ENCODE measurements around the gene CCDC196.

The CCDC196 gene

GRCh38 chr14:66473223-66473622, 12.9 kb upstream of the CCDC196 start:
- Histone ChIP-seq H3K9ac (ENCODE audit: low read length) (no peak overlapping the region), H3K4me1 (ENCODE audit: control insufficient read depth, insufficient read depth, low read length) (no peaks in the 10 kb centered on the region), H3K27ac (ENCODE audit: low read depth, low read length) (no peak overlapping the region), H3K4me3 (ENCODE audit: low read length) (no peak overlapping the region), H3K36me3 (ENCODE audit: control insufficient read depth, insufficient read depth, low read length) (no peaks in the 10 kb centered on the region), H3K27me3 (ENCODE audit: control insufficient read depth, insufficient read depth, low read length) (no peaks in the 10 kb centered on the region)

- no peaks in the 10 kb centered on the region for H3K4me1 ChIP-seq (ENCODE audit: control insufficient read depth, insufficient read depth, low read length)
- H3K4me3 ChIP-seq (ENCODE audit: low read length), result no peak overlapping the region
- H3K27me3 ChIP-seq (ENCODE audit: control insufficient read depth, insufficient read depth, low read length), result no peaks in the 10 kb centered on the region
- H3K9ac ChIP-seq (ENCODE audit: low read length), result no peak overlapping the region
- no peaks in the 10 kb centered on the region for H3K36me3 ChIP-seq (ENCODE audit: control insufficient read depth, insufficient read depth, low read length)
- H3K27ac ChIP-seq (ENCODE audit: low read depth, low read length), result no peak overlapping the region
Measured at GRCh38 chr14:66476964-66477363, 9.2 kb upstream of the CCDC196 start.

GRCh38 chr14:66477567-66477966, 8.6 kb upstream of the CCDC196 start:
- Histone ChIP-seq H3K4me1 (ENCODE audit: control insufficient read depth, insufficient read depth, low read length) (no peaks in the 10 kb centered on the region), H3K4me3 (ENCODE audit: low read length) (no peak overlapping the region), H3K36me3 (ENCODE audit: control insufficient read depth, insufficient read depth, low read length) (no peaks in the 10 kb centered on the region), H3K9ac (ENCODE audit: low read length) (no peak overlapping the region), H3K27me3 (ENCODE audit: control insufficient read depth, insufficient read depth, low read length) (no peaks in the 10 kb centered on the region), H3K27ac (ENCODE audit: low read depth, low read length) (no peak overlapping the region)

DNA sequence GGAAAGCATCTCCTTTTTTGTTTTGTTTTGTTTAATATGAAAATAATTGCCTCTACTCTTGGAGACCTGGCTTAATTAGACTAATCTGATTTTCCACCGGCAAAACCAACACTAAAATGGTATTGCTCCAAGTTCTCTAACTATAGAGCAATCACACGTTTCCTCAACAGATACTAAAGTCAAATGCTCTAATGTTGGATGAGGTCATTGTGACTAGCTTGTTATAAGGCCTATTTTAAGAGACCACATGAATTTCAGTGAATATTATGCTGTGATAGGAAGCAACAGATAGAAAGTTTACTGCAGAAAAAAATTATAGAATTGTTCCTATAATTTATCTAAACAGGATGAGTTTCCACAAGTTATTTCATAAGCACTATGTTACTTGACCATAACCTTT, 3.3 kb upstream of the CCDC196 start:
- Histone ChIP-seq H3K36me3 (ENCODE audit: control insufficient read depth, insufficient read depth, low read length) (no peaks in the 10 kb centered on the region), H3K4me1 (ENCODE audit: control insufficient read depth, insufficient read depth, low read length) (no peaks in the 10 kb centered on the region), H3K27me3 (ENCODE audit: control insufficient read depth, insufficient read depth, low read length) (no peaks in the 10 kb centered on the region), H3K4me3 (ENCODE audit: low read length) (no peak overlapping the region), H3K9ac (ENCODE audit: low read length) (no peak overlapping the region), H3K27ac (ENCODE audit: low read depth, low read length) (no peak overlapping the region)

- no peaks in the 10 kb centered on the region for H3K4me1 ChIP-seq (ENCODE audit: control insufficient read depth, insufficient read depth, low read length)
- no peak overlapping the region for H3K9ac ChIP-seq (ENCODE audit: low read length)
- no peak overlapping the region for H3K4me3 ChIP-seq (ENCODE audit: low read length)
- no peak overlapping the region for H3K27ac ChIP-seq (ENCODE audit: low read depth, low read length)
- H3K27me3 ChIP-seq (ENCODE audit: control insufficient read depth, insufficient read depth, low read length), result no peaks in the 10 kb centered on the region
- no peaks in the 10 kb centered on the region for H3K36me3 ChIP-seq (ENCODE audit: control insufficient read depth, insufficient read depth, low read length)
Measured at GRCh38 chr14:66483322-66483721, 2.8 kb upstream of the CCDC196 start.

DNA sequence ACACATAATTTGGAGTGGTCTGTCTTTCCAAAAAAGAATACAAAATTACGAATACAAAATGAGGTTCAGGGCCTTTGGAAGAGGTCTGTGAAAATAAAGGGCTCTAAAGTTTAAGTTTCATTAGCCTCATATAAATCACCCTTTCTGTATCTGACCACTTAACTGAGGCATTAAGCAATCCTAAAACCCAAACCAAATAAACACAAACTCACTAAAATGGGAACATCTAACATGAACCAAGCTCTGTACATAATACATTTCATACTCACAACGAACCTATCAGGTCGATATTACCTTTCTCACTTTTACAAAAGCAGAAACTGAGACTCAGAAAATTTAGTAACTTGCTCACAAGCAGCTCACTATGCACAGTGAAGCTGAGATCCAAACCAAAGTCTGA, 1.1 kb upstream of the CCDC196 start:
- no peaks in the 10 kb centered on the region for H3K27me3 ChIP-seq (ENCODE audit: control insufficient read depth, insufficient read depth, low read length)
- no peak overlapping the region for H3K27ac ChIP-seq (ENCODE audit: low read depth, low read length)
- H3K9ac ChIP-seq (ENCODE audit: low read length), result no peak overlapping the region
- no peaks in the 10 kb centered on the region for H3K36me3 ChIP-seq (ENCODE audit: control insufficient read depth, insufficient read depth, low read length)
- H3K4me3 ChIP-seq (ENCODE audit: low read length), result no peak overlapping the region
- no peaks in the 10 kb centered on the region for H3K4me1 ChIP-seq (ENCODE audit: control insufficient read depth, insufficient read depth, low read length)

- Histone ChIP-seq H3K27me3 (ENCODE audit: control insufficient read depth, insufficient read depth, low read length) (no peaks in the 10 kb centered on the region), H3K27ac (ENCODE audit: low read depth, low read length) (no peak overlapping the region), H3K4me3 (ENCODE audit: low read length) (no peak overlapping the region), H3K9ac (ENCODE audit: low read length) (no peak overlapping the region), H3K4me1 (ENCODE audit: control insufficient read depth, insufficient read depth, low read length) (no peaks in the 10 kb centered on the region), H3K36me3 (ENCODE audit: control insufficient read depth, insufficient read depth, low read length) (no peaks in the 10 kb centered on the region)
Measured at GRCh38 chr14:66487164-66487563, 993 bp downstream of the CCDC196 start.

GRCh38 chr14:66490143-66491111, 4.3 kb downstream of the CCDC196 start:
- Histone ChIP-seq H3K27me3 (ENCODE audit: control insufficient read depth, insufficient read depth, low read length) (no peaks in the 10 kb centered on the region), H3K27ac (ENCODE audit: low read depth, low read length) (no peak overlapping the region), H3K36me3 (ENCODE audit: control insufficient read depth, insufficient read depth, low read length) (no peaks in the 10 kb centered on the region), H3K4me1 (ENCODE audit: control insufficient read depth, insufficient read depth, low read length) (no peaks in the 10 kb centered on the region), H3K9ac (ENCODE audit: low read length) (no peak overlapping the region), H3K4me3 (ENCODE audit: low read length) (no peak overlapping the region)

- Histone ChIP-seq H3K4me3 (ENCODE audit: low read length) (no peak overlapping the region), H3K27me3 (ENCODE audit: control insufficient read depth, insufficient read depth, low read length) (no peaks in the 10 kb centered on the region), H3K9ac (ENCODE audit: low read length) (no peak overlapping the region), H3K36me3 (ENCODE audit: control insufficient read depth, insufficient read depth, low read length) (no peaks in the 10 kb centered on the region), H3K27ac (ENCODE audit: low read depth, low read length) (no peak overlapping the region), H3K4me1 (ENCODE audit: control insufficient read depth, insufficient read depth, low read length) (no peaks in the 10 kb centered on the region)
Measured at GRCh38 chr14:66493750-66494149, 7.6 kb downstream of the CCDC196 start.

GRCh38 chr14:66495218-66496098, 9.3 kb downstream of the CCDC196 start:
- no peaks in the 10 kb centered on the region for H3K36me3 ChIP-seq (ENCODE audit: control insufficient read depth, insufficient read depth, low read length)
- no peaks in the 10 kb centered on the region for H3K4me1 ChIP-seq (ENCODE audit: control insufficient read depth, insufficient read depth, low read length)
- no peak overlapping the region for H3K27ac ChIP-seq (ENCODE audit: low read depth, low read length)
- H3K4me3 ChIP-seq (ENCODE audit: low read length), result no peak overlapping the region
- no peak overlapping the region for H3K9ac ChIP-seq (ENCODE audit: low read length)
- H3K27me3 ChIP-seq (ENCODE audit: control insufficient read depth, insufficient read depth, low read length), result no peaks in the 10 kb centered on the region

GRCh38 chr14:66496188-66496807, 10.1 kb downstream of the CCDC196 start:
- H3K27me3 ChIP-seq (ENCODE audit: control insufficient read depth, insufficient read depth, low read length), result no peaks in the 10 kb centered on the region
- no peaks in the 10 kb centered on the region for H3K36me3 ChIP-seq (ENCODE audit: control insufficient read depth, insufficient read depth, low read length)
- no peak overlapping the region for H3K27ac ChIP-seq (ENCODE audit: low read depth, low read length)
- no peak overlapping the region for H3K9ac ChIP-seq (ENCODE audit: low read length)
- H3K4me1 ChIP-seq (ENCODE audit: control insufficient read depth, insufficient read depth, low read length), result no peaks in the 10 kb centered on the region
- H3K4me3 ChIP-seq (ENCODE audit: low read length), result no peak overlapping the region

- Histone ChIP-seq H3K4me3 (ENCODE audit: low read length) (no peak overlapping the region), H3K27me3 (ENCODE audit: control insufficient read depth, insufficient read depth, low read length) (no peaks in the 10 kb centered on the region), H3K27ac (ENCODE audit: low read depth, low read length) (no peak overlapping the region), H3K9ac (ENCODE audit: low read length) (no peak overlapping the region), H3K4me1 (ENCODE audit: control insufficient read depth, insufficient read depth, low read length) (no peaks in the 10 kb centered on the region), H3K36me3 (ENCODE audit: control insufficient read depth, insufficient read depth, low read length) (no peaks in the 10 kb centered on the region)
Measured at GRCh38 chr14:66496911-66497310, 10.7 kb downstream of the CCDC196 start.

Measured in rectal smooth muscle tissue (tissue), 1 donor.